ENCODE measurements around the gene SHANK2.
"Not testable (repeated sequence)": the region's sequence is repeated elsewhere in the genome, so short reads cannot be mapped to it uniquely, and the experiment has no call there.

The SHANK2 gene

GRCh38 chr11:71242391-71242790 is 10.0 kb downstream of the SHANK2 start:
- peak; percentile 81 for DNase-seq

GRCh38 chr11:71241721-71242259 is 10.6 kb downstream of the SHANK2 start:
- no peak for DNase-seq

- peak; percentile 12 for DNase-seq
Measured at GRCh38 chr11:71240865-71241691, 11.3 kb downstream of the SHANK2 start.

DNA sequence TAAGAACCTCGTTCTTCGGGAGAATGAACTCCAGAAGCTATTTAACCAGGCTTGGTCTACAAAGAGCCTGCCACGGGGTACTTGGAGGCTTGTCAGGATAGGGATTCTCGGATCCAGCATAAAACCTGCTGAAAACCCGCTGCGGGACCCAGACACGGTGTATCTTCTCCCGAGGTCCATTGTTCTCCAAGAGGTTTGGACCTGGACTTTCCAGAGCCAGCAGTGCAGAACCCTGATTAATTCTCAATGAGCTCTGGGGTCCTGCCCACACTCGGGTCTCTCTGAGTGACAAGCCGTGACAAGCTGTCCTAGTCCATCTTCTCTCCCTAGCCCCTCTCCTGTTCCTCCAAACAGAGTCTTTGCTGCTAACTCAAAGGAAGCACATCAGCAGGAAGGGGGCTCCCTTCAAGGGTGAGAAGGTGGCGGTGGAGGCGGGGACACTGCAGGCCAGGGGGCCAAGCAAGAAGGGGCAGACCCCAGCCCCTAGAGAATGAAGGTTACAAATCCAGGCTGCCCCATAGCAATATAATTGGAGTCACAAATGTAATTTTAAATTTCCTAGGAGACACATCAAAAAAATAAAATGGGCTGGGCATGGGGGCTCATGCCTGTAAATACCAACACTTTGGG is 12.2 kb downstream of the SHANK2 start:
- DNase-seq, result no peak

DNA sequence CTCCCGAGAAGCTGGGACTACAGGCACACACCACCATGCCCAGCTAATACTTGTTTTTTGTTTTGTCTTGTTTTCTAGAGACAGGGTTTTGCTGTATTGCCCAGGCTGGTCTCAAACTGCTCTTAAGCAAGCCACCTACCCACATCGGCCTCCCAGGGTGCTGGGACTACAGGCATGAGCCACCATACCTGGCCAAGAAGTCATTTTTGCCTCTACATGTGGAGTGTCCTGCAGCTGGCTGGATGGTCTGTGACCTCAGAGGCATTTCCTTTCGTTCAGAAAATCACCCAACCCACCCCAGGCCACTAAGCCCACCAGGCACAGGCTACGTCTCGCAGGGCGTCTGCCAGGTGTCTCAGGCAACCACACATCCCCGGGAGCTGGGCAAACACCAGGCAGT is 12.8 kb downstream of the SHANK2 start:
- no peak for DNase-seq

- no peak for DNase-seq
Measured at GRCh38 chr11:71238941-71239340, 13.4 kb downstream of the SHANK2 start.

- DNase-seq, result no peak
Measured at GRCh38 chr11:71238285-71238875, 14.0 kb downstream of the SHANK2 start.

- DNase-seq, result no peak
Measured at GRCh38 chr11:71237853-71238252, 14.5 kb downstream of the SHANK2 start.

GRCh38 chr11:71236836-71237475 is 15.4 kb downstream of the SHANK2 start:
- no peak for DNase-seq

GRCh38 chr11:71235719-71236118 is 16.7 kb downstream of the SHANK2 start:
- DNase-seq, result no peak

- DNase-seq, result not testable (repeated sequence)
Measured at GRCh38 chr11:71233896-71234852, 18.2 kb downstream of the SHANK2 start.

- no peak for DNase-seq
Measured at GRCh38 chr11:71232364-71232763, 20.0 kb downstream of the SHANK2 start.

DNA sequence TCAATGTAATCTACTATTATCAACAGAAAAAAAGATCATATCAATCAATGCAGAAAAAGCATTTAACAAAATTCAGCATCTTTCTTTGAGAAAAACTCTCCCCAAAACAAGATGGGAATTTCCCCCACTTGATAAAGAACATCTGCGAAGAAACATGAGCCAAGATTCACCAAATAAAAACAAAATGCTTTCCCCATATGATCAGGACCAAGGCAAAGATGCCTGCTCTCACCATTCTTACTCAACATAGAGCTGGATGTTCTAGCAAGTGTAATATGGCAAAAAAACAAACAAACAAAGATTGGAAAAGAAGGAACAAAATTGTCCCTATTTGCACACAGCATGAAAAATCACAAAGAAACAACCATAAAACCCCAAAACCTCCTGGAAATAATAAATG is 23.4 kb downstream of the SHANK2 start:
- no peak for DNase-seq

DNA sequence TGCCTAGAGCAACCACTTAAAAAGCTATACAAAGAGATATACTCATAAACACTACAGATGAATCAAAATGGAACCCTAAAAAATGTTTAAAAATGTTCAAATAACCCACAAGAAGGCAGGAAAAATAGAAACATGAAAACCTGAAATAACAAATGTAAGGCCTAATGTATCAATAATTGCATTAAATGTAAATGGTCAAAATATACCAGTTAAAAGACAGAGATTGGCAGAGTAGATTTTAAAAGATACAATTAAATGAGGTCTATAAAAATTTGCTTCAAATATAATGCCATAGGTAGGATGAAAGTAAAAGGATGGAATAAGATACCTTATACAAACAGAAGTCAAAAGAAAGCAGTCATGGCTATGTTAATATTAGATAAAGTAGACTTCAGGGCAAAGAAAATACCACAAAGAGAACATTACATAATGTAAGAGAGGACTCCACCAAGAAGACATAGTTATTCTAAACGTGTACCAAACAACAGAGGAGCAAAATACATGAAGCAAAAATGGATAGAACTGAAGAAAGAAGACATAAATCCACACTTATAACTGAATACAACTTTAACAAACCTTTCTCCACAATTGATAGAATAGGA is 25.2 kb downstream of the SHANK2 start:
- DNase-seq, result no peak

- no peak for DNase-seq
Measured at GRCh38 chr11:71223671-71224660, 28.4 kb downstream of the SHANK2 start.

- no peak for DNase-seq
Measured at GRCh38 chr11:71223081-71223405, 29.3 kb downstream of the SHANK2 start.

- no peak for DNase-seq
Measured at GRCh38 chr11:71222318-71223080, 29.9 kb downstream of the SHANK2 start.

DNA sequence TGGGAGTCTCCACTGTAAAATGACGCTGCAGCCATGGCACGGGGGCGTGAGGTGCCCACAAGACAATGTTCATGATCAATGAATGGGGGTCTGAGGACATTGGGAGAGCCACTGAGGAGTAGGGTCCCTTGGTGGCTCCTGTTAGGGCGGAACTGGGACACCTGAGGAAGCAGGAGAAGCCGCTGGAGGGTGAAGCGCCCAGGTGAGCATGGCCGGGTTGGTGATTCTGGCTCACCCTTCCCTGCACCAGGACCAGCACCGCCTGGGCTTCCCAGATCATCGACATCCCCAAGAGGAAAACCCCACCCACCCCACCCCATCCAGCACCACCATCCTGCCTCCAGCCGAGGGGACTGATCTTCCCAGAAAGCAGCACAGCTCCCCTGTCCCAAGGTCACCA is 30.6 kb downstream of the SHANK2 start:
- no peak for DNase-seq

- DNase-seq, result no peak
Measured at GRCh38 chr11:71221201-71221600, 31.2 kb downstream of the SHANK2 start.

Data from DMS79 treated with DMSO at 0.1 percent for 48 hours (cell line).